Hematopoietic multipotent progenitor cell treated with erythropoietin and hydrocortisone succinate and interleukin-3 and kit ligand, for 17 days (in vitro differentiated cells): Measurements from ENCODE around the gene DENND2C.
"Not testable (repeated sequence)": the region's sequence is repeated elsewhere in the genome, so short reads cannot be mapped to it uniquely, and the experiment has no call there.

Experiments used
- DNase-seq: peaks from one replicate; pipeline ENCODE4 v3.0.0-alpha.2; 2015; ENCODE audit warnings: low spot score

DENND2C gene

DNA sequence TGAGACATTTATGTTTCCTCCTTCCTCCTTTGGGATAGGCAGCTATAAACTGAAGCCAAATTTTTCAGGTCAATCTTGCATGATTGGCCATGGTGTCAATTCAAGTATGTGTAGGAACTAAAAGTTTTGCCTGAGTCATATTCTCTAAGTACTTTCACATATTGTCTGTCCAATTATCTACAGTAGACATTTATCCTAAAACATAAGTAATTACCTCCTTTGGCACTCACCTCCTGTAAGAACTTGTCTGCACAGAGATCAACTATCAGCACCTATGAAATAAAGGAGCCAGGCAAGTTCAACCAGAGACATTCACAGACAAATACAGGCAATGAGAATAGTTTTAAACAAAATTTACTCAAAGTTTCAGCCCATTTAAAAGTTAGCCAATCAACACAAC, 74.2 kb downstream of the DENND2C start:
- no peak for DNase-seq

DNA sequence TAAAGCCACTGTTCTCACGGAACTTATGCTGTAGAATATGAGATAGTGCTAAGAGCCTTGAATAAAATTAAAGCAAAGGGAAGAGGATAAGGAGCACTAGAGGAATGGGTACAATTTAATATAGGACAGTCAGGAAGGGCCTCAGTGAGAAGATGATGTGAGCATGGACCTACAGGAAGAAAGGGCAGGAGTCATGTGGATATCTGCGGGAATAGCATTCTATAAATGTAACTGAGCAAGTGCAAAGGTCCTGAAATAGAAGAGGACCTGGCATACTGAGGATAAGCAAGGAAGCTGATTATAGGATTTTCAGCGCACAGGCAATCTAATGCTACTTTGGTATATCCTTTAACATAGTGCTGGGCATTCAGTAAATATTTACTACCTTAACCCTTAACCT, 75.8 kb downstream of the DENND2C start:
- no peak for DNase-seq

DNA sequence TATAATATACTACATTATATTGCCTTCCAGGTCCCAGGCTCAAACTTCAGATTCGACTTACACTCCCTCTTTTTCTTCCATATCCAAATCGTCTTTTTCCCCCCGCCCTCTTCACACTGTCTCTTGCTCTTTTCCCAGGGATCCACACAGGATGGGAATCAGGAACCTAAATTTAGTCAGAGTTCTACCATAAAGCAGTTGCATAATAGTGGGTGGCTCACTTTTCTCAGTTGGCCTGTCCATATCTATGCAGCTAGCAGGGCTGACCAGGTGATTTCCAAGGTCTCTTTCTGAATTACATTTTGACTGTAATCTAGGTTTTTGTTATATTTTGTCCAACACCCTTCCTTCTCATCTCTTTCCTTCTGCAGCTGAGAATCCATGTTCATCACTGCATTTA, 80.7 kb downstream of the DENND2C start:
- DNase-seq = no peak

DNA sequence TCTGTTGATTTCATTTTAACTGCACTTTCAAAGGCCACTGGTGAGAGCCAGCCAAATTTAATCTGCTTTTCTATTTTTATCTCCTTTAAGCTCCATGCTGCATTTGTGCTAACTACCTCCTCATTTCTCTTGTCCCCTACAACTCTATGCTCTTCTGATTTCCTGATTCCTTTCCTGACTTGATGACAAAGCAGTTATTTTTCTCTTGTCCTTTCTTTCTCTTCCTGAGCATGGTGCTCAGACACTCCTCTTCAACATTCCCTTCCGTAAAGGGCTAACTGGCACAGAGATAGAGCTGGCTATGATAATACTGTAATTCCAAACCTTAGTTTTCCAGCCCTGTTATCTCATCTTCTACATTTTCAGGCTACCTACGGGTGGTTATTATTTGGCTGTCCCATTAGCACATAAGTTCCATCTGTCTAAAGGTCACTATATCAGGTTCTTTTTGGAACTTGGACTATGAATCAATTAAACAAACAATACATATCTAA, 81.6 kb downstream of the DENND2C start:
- DNase-seq = no peak

DNA sequence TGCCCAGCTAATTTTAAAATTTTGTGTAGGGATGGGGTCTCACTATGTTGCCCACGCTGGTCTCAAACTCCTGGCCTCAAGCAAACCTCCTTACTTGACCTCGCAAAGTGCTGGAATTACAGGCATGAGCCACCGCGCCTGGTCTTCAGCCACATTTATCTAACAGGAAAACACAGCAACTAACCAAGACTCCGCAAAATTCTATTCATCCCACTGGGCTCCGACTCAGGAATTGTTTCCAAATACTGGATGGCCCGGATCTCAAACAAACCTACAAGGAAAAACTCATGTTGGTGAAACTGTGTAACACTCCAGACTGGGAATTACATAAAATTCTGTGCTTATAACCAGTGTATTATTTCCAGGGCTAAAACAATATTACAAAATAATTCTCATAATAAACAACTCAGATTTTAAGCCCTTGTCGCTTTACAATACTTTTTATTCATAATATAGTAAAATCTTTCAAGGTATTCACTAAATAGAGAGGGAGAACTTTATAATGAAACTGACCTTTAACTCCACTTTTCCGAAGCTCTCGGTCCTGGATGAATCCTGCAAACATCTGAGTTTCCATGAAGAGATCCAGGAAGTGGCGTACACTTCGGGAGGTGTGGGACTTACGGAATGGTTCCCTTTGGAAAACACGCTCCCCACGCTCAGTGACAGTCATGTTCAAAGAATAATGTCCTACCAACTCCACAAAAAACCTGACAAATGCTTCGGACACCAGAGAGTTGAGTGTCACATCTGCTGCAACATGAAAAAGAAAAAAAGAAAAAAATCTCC, 82.5 kb downstream of the DENND2C start:
- no peak for DNase-seq

DNA sequence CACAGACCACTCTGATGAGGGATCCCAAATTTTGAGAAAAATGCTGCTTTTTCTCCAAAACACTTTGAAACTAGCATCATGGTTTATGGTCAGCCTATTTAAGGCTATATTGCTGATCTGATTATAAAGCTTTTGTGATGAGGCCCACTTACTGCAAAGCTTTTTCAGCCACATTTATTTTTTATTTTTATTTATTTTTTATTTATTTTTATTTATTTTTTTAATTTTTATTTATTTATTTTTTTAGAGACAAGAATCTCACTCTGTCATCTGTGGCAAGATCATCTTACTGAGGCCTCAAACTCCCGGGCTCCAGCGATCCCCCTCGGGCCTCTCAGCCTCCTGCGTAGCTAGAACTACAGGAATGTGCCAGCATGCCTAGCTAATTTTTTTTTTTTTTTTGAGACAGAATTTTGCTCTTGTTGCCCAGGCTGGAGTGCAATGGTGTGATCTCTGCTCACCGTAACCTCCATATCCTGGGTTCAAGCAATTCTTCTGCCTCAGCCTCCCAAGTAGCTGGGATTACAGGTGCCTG, 83.3 kb downstream of the DENND2C start:
- DNase-seq = no peak

DNA sequence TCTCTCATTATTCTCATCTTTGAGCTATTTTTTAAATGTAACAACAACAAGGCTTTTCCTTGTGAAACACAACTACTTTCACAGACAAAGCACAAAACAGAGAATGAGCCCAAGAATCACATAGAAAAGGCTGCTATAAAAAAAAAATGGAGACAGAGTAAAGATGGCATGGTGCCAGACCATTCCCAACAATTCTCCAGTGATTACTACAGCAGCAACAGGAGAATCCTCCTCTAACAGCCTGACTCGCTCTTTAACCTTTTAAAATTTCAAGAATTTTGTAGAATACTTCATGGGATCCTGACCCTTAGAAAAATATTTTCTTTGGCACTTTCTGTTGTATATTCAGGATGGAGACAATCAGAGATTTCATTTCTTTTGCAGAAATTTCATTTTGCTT, 84.6 kb downstream of the DENND2C start:
- no peak for DNase-seq

DNA sequence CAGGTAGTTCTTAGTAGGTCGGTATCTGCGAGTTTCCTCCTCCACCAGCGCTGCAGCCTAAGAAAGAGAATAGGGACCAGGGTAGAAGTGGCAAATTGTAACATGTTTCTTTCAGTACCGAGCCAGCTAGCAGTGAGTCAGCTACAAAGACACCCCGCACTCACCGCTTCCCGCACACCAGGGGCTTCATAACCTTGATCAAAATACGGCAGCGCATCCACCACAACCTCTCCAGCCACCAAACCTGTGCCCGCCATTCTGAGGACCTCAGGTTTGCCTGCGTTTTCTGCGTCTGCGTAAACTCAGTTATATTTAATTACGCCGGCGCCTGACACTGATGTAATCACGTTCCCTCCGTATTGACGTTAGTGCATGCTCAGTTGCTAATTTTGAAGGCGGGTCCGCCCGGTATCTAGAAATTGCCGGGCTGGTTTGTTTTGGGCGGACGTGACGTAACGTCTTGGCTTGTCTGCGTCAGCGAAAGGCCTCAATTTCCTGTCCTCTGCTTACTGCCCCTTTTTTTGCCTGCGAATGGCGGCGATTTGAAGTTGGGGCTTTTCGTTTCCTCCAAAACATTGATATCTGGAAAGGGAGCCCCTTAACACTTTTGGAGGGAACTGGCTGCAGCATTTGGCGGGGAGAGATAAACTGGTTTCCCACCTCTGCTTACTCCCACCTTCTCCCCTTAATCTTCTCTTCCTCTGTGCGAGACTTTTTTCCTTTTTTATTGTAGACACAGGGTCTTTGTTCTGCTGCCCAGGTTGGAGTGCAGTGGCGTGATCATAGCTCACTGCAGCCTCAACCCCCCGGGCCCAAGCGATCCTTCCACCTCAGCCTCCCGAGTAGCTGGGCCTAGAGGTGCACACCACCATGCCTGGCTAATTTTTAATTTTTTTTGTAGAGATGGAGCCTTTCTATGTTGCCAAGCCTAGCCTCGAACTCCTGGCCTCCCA, 88.2 kb downstream of the DENND2C start, which contains the start of gene BCAS2:
Gene BCAS2, minus strand, starts transcription at position 281 of the 953 bp plus-strand sequence. Its CDS starts 24 bp downstream, at position 257.
- DNase-seq = peak; percentile 95

DNA sequence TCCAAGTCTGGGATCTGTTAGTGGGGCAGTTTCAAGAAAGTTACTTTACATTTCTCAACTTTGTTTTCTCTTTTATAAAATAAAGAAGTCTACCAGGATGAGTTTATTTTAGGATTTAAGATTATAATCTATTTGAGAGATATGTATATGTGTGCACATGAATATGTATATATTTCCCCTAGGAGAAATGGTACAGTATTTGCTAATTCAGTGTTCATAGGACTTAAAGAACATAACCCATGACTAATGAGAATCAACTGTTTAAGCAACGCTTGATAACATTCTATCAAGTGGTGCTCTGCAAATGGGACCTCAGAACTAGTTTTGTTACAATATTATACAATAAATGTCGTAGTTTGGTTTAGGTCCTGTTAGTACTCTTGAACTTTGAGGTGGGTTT, 95.5 kb downstream of the DENND2C start:
- no peak for DNase-seq

DNA sequence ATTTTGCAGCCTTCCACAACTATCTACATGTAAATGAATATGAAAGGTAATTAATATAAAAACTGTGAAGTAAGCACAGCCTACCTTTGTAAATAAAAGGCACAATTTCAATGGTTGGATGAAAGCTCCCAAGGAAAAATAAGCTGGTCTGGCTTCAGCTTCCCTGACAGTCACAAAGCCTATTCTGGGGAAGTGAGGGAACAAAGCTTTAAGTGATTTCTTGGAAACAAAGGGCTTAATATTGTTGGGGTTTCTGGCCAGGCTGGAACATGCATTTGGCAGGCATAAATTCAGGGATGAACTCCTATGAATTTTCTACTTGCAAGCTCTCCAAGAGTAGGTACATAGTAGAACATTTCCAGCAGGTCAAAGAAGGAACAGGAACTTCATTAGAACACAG, 105.7 kb downstream of the DENND2C start:
- no peak for DNase-seq

DNA sequence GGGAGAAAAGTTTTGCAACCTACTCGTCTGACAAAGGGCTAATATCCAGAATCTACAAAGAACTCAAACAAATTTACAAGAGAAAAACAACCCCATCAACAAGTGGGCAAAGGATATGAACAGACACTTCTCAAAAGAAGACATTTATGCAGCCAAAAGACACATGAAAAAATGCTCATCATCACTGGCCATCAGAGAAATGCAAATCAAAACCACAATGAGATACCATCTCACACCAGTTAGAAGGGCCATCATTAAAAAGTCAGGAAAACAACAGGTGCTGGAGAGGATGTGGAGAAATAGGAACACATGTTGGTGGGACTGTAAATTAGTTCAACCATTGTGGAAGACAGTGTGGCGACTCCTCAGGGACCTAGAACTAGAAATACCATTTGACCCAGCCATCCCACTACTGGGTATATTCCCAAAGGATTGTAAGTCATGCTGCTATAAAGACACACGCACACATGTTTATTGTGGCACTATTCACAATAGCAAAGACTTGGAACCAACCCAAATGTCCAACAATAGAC, 106.8 kb downstream of the DENND2C start:
- not testable (repeated sequence) for DNase-seq

DNA sequence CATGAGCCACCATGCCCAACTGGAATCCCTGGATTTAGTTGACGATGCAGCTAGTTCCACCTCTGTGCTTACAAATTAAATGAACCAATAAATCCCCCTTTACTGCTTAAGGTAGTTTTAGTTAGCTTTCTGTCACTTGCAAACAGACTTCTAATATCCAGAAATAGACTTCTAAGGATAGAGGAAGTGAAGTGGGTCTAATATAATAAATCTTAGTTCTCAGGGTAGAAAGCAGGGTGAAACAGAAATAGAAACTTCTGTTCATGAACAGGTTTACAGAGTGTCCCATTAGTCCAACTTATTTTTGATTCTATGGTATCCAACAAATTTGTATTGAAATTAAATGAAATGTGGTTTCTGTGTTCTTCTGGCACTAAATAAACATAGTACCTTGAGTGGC, 108.5 kb downstream of the DENND2C start:
- no peak for DNase-seq

DNA sequence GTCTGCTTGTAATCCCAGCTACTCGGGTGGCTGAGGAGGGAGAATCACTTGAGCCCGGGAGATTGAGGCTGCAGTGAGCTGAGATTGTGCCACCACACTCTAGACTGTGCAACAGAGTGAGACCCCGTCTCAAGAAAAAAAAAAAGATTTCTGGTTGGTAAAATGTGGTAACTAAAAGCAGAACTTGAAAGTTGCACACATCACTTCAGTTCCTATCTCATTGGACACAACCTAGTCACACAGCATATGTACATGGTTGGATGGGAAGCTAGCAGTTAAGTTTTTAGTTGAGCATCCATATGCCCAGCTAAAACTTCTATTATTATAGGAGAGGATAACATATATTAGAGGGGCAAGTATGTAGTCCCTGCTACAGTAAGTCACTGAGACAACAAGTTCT, 110.5 kb downstream of the DENND2C start:
- no peak for DNase-seq

DNA sequence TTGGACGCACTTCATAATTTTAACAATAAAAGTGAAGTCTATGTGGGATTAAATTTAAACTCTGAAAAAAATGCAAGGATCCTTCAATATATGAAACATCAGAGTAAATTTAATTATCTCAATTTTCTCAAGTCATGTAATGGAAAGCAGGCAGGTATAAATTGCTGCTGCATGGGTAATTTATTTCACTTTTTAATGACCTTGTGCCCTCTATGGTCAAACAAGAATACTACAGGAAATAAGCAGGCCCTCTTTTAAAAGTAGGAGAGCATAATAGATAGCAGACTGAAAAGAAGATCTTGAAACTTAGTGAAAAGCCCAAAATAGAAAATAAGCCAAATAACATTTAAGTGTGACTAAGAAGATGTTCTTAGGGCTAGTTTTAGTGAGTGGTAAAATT, 111.3 kb downstream of the DENND2C start:
- peak; percentile 14 for DNase-seq

DNA sequence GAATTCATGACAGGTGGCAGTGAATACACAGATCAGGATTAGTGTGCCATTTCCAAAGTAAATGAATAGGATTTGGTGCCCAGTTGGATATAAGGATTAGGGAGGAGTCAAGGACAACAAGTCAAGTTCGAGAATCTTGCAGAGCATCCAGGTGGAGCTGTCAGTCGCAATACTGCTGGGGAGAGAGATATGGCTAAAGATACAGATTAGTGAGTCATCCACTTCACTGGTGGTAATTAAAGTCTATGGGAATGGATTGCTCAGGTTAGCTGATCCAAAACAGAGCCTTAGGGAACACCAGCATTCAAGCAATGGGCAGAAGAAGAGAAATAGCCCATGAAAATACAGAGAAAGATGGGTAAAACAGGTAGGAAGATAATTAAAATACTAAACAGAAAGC, 115.3 kb downstream of the DENND2C start:
- DNase-seq = no peak

DNA sequence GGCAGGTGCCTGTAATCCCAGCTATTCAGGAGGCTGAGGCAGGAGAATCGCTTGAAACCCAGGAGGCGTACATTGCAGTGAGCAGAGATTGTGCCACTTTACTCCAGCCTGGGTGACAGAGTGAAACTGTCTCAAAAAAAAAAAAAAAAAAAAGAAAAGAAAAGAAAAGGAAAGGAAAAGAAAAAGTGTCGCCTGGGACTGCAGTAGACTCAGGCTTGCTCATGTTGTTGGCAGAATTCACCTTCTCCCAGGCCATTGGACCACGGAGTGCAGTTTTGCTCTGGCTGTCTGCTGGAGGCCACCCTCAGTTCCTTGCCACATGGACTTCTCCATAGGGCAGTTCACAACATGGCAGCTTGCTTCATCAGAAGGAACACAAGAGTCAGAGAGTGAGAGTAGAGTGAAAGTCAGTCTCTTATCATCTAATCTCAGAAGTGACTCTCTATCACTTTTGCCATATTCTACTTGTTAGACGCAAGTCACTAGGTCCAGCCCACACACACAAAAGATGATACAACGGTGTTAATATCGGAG, 117.7 kb downstream of the DENND2C start:
- no peak for DNase-seq

DNA sequence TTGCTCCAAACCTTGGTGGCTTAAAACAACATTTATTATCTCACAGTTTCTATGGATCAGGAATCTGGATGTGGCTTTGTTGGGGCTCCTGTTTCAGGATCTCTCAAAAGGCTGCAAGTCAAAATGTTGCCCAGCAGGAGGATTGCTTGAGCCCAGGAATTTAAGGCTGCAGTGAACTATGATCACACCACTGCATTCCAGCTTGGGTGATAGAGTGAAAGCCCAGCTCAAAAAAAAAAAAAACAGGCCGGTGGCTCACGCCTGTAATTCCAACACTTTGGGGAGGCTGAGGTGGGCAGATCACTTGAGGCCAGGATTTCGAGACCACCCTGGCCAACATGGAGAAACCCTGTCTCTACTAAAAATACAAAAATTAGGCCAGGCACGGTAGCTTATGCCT, 118.4 kb downstream of the DENND2C start:
- no peak for DNase-seq

DNA sequence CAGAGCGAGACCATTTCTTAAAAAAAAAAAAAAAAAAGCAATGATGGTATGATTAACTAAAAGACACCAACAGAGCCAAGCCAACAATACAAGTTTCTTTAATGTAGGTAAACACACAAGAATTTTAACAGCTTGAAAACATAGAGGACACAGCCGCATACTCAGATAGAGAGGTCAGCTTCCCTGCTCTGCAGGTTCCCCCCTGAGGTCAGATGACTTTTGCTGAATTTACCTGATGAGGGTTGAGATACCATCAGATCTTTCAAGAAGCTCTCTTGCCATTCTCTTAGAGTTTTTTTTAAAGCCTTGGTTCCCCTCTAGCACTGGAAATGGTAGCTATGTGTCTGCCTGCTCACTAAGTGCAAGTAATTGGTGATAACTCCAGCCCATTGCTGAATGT, 119.5 kb downstream of the DENND2C start:
- DNase-seq = no peak

DNA sequence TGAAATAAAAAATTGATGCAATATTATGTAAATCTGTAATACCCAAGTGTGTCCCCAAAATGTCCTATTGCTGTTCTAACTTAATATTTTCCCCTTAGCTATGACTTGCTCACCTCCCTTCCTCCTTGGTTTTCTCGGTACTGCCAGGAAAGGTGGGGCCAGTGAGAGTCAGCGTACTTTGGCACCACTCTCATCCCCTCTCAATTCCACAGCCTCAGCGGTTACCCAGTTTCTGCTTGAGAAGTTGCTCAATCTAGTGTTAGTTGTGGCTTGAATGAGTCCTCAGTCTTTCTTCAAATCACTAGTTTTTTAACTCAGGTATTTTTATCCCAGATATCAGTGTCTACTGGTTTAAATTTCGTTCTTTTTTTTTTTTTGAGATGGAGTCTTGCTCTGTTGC, 120.7 kb downstream of the DENND2C start:
- DNase-seq = no peak

DNA sequence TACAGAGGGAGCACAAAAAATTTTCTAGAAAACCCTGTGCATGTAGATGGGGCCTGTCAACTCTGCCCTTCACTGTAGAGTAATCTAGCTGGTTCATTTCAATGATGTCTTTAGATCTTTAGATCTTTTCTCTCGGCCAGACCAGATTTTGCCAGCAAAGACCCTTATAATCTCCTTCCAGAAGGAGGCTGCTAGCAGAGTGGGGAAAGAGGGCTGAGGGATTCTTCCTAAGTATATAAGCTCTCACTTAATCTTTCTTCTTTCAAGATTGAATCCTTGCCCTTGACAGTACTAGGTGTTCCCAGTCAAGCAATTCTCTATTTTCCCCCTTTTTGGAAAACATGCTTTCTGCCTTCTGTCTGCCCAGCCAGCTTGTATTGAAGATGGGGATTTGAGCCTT, 122.8 kb downstream of the DENND2C start:
- no peak for DNase-seq

DNA sequence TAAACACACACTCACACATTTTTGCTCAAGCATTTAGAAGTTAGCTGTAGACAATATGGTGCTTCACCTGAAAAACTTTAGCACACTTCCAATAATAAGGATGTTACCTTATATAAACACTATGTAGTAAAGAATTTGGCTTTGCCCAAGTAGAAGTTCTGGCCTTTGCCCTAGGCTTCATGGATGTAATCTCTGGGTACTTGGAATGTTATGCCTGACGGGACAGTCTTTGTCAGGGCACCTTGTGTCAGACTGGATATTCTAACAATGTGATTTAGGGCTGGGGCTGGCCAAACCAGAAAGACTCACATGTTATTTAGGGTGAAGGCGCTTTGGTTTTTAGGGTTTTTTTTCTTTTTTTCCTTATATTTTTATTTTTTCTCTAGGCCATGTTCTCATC, 124.1 kb downstream of the DENND2C start:
- DNase-seq = no peak

DNA sequence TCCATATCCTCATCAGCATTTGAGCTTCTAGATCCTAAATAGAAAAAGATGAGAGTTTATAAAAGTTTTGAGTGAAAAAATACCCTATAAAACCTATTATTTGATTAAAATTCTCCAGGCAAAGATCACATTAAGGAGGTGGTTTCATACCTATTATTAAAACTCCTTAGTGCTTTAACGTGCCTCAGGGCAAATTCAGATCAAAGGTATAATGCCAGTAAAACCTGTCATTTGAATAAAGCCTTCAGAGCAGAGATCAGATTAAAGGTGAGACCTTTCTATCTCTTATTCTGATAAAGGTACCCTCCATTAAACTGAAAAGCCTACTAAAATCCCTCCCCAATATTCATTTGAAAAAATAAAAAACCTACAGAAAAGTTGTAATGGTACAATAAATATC, 124.5 kb downstream of the DENND2C start:
- DNase-seq = no peak
